NOMO-1 treated with DMSO at 0.1 percent for 48 hours (cell line): ENCODE data around the gene PIEZO1.
A peak's percentile ranks its signal among the peaks of the same experiment; 100 is the strongest.
"Not testable (repeated sequence)": the region's sequence is repeated elsewhere in the genome, so short reads cannot be mapped to it uniquely, and the experiment has no call there.

Experiments used
- DNase-seq: peaks from one replicate; lab custom pipeline; 2025; ENCODE audit not compliant: unreplicated experiment; lab: John Stamatoyannopoulos, UW

Gene PIEZO1

GRCh38 chr16:88804552-88805339 is 19.7 kb upstream of the PIEZO1 start:
- no peak for DNase-seq

GRCh38 chr16:88804173-88804551 is 19.1 kb upstream of the PIEZO1 start:
- no peak for DNase-seq

DNA sequence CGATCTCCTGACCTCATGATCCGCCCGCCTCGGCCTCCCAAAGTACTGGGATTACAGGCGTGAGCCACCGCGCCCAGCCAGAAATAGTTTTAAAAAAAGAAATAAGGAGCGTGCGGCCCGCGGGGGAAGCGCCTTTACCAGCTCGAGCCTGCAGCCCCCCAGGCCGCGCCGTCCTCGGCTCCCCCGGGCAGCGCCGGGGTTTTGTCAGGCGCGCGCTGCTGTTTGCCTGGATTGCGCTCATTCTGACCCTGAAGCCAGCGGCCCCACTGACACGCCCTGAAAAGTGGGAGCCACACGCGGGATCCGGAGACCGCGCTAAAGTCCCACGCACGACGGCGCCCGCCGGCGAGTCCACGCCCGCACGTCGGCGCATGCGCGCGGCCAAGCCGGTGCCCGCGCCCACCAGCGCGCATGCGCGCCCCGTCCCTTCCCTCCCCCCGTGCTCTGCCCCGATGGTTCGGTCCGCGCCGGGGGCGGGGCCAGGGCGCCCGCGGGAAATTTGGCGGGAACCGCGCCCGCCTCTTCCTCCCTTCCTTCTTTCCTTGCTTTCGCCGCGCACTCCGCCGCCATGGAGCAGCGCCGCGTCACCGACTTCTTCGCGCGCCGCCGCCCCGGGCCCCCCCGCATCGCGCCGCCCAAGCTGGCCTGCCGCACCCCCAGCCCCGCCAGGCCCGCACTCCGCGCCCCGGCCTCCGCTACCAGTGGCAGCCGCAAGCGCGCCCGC is 18.4 kb upstream of the PIEZO1 start, which contains the start of gene CDT1:
CDT1 (plus strand) TSS at position 526 of the 724 bp plus-strand sequence; CDS start at position 569, 43 bp downstream.
- peak; percentile 64 for DNase-seq

DNA sequence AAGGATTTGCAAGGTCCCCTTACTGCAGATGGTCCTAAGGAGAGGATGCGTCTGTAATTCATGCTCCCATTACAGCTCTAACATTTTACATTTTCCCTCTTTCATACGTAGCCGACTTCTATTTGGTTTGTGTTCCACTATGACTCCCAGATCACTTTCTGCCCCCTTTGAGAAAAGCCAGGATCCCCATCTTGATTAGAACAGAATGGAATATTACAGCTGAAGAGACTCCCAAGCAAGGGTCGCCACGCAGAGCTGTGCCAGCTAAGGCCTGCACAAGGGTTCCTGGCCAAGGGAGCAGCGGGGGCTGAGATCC is 15.2 kb upstream of the PIEZO1 start:
- DNase-seq = no peak

DNA sequence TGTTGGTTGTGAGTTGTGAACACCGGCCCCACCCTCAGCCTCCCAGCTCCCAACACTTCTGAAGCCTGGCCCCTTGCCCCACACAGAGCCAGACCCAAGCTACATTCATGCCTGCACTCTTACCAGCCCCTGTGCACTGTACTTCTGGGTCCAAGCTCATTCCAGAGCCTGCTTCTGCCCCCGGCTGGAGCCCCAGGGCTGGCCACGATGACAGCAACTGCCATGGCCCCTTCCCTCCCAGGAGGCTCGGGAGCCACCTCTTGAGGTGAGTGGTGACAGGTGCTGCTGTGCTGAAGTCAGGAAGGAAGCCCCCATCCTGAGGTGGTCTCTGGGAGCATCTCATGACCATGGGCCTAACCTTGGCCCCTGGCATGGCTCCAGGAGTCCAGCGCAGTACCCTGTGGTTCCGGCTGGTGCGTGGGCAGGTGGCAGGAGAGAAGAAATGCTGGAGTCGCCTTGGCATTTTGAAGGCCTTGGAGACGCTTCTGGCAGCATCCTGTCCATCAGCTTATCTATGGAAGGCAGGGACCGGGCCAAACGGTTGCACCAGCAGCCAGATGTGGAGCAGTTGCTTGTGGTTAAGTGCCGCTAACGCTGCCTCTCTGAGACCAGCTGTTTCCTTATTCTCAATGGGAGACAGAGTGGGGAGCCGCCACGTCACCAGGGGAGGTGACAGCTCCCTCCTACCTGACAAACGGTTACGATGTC is 14.7 kb upstream of the PIEZO1 start:
- peak; percentile 71 for DNase-seq

DNA sequence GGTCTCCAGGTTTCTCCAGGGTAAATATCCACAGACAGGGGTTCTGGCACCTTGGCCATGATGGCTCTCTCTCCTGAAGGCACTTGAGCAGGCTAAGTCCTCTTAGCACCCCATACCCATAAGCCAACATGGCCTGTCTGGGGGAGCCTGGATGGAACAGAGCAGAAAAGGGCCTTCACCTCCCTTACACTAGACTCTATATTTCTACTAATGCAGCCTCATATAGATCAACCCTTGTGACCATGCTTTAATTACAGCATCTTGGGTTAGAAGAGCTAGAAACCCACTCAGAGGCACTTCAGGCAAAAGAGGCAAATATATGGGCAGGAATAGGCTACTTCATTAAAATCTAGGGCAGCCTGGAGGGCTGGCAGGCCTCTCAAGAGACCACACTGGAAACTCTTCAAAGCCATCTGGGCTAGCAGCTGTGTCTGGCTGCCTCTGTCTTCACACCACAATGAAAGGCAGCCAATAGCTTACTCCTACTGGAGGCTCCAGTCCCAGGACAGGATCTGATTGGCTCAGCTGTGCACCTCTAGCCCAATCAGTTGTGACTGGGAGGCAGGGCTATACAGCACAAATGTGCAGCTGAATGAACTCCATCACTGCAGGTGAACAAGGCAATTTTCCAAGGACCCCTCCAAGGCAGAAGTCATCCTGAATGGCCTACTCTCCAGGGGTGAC is 13.9 kb upstream of the PIEZO1 start:
- DNase-seq = no peak

GRCh38 chr16:88798073-88798472 is 13.1 kb upstream of the PIEZO1 start:
- no peak for DNase-seq

DNA sequence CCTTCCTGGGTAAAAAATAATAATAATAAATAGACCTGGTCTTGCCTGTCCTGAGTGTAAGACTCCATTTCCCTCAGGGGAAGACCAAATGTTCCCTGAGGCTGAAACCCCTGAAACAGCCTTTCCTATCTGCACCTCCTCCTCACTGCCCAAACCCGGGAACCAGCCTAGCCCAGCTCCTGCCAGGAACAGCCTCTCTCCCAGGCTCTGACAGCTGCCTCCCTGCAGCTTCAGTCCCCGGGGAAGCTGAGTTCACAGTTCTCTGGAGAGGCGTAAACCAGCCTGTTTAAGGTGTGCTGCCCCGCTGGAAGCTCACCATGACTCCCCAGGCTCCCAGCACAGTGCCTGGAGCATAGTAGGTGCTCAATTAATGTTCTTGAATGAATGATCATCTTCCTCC is 11.3 kb upstream of the PIEZO1 start:
- DNase-seq = no peak

DNA sequence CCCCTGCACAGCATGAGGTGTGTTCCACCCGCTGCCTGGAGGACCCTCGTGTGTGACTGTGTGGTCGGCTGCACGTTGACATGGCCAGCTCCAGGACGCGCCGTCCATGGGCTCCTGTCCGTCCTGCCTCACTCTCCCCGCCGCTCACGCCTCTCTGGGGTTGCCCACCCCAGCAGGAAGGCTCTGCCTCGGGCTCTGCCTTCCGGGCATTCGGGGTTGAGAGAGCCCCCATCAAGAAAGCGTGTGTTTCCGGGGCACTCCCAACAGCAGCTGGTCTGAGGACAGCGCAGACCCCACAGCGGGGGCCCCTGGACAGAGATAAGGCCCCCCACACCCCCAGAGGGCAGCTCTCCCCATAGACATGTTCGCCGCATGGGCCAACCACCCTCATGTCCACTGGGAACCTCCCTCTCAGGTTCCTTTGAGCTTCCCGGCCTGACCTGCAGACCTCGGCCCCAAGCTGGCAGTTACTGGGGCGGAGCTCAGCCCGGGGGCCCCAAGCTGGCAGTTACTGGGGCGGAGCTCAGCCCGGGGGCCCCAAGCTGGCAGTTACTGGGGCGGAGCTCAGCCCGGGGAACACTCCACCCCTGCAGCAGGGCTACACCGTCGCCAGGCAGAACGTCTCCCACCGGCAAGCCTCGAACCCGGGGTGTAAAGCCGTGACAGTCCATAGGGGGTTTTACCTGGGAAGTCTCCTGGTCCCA is 8.4 kb upstream of the PIEZO1 start:
- DNase-seq = peak; percentile 71

DNA sequence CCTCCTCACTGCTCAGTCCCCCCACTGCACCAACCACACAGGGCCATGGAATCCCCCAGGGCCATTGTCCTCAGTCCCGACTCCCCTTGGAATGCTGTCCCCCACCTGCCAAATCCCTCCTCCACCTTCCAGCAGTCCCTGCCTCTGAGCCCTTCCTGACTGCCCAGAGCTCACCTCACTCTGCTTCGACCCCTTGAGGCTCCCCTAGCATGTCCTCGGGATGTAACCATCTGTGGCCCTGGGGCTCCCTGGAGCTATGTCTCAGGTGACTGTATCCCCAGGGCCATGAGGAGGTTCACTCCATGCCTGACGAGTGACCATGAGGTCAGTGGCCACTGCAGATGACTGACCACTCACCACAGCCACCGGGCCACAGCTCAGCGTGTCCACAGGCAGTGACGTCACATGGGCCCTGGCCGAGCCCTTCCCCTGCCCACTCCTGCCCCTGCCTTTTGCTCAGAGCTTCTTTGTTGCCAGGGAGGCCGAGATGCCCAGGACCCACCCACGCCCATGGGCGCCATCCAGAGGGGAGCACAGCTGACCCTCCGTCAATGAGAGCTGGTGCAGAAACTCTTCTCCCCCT is 7.7 kb upstream of the PIEZO1 start:
- DNase-seq = no peak

GRCh38 chr16:88792078-88792550 is 7.1 kb upstream of the PIEZO1 start:
- no peak for DNase-seq

DNA sequence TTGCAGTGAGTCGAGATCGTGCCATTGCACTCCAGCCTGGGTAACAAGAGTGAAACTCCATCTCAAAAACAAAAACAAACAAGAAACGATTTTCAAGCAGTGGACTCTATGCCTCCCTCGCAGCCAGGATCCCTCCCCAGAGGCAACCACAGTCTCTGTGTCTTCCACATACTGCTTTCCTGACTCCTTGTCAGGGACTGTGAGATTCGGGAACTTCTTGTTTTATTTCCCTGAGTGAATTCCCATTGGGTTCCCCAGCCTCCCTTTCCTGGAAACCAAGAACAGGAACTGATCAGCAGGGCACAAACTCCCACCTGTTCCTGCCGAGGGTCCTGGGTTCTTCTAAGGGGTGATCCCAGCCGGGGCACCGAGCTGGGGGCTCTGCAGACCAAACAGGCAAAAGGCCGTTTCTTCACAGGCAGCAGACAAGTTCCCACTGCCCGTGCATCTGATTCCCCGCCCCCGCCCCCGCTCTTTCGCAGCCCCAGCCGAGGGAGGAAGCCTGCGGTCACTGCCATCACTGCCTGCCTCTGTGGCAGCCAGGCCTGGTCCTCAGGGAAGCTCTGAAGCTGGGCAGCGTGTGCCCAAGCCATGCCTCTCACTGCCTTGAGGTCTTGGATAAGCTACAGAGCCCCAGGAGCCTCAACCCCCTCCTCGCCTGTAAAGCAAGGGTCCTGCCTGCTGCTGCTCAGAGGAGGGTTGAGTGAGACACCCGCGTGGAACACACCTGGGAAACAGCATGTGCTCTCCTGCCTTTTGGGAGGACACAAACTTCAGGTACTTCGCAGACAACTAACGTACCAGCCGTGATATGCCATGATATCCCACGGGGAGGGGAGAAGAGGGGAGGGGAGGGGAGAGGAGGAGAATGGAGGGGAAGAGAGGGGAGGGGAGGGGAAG is 5.5 kb upstream of the PIEZO1 start:
- DNase-seq = peak; percentile 57

DNA sequence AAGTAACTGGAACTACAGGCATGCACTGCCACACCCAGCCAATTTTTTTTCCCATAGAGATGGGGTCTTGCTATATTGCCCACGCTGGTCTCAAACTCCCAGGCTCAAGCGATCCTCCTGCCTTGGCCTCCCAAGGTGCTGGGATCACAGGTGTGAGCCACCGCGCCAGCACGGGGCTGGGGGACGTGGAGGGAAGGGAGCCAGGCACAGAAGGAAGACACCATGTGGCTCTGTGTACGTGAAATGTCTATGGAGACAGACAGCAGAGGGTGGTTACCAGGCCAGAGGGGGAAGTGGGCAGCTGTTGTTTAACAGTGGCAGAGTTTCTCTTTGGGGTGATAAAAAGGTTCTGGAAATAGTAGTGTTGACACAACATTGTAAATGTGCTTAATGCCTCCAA is 4.6 kb upstream of the PIEZO1 start:
- DNase-seq = peak; percentile 89

DNA sequence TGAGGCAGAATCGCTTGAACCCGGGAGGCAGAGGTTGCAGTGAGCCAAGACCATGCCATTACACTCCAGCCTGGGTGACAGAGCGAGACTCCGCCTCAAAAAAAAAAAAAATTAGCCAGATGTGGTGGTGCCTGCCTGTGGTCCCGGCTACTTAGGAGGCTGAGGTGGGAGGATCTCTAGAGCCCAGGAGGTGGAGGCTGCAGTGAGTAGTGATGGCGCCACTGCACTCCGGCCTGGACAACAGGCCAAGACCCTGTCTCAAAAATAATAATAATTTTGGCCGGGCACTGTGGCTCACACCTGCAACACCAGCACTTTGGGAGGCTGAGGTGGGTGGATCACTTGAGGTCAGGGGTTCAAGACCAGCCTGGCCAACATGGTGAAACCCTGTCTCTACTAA is 3.7 kb upstream of the PIEZO1 start:
- not testable (repeated sequence) for DNase-seq

- no peak for DNase-seq
Measured at GRCh38 chr16:88787579-88788314, 2.7 kb upstream of the PIEZO1 start.

- no peak for DNase-seq
Measured at GRCh38 chr16:88784856-88785105, 239 bp downstream of the PIEZO1 start.

DNA sequence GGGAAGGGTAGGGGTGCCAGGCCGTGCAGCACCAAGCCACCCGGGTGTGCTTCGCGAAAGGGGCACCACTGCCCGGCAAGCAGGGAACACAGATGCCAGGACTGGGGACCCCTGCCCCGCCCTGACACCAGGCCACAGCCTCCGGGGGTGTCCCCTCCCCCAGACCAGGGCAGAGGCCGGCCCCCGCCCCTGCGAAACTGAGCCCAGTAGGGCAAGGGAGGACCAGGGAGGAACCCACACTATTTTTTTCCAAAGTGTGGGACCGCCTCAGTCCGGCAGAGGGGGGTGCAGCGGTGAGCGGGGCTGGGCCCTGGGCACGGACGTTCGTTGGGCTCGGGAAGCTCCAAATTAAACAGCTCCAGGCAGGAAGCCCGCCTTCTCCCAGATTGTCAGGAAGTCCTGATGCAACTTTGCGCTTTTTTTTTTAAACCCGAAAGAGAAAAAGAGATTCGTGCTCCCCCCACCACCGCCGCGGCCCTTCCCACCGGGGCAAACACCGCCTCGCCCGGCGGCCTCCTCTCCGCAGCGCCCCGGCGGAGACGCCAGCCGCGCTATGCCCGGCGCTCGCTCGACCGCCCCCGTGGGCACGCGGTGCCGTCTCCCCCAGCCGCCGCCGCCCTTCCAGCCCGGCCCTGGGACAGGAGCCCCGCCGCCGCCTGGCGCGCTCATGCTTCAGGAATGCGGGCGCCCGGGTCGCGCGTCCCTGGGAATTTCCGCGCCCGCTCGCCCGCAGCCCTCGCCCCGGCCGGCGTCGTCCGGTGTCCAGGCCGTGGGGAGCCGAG is 755 bp downstream of the PIEZO1 start:
- peak; percentile 48 for DNase-seq
